Sigmoid colon (tissue), 7 donors: ENCODE data around the gene CEP128. TPM values are rescaled to one million over a fixed set of nuclear protein-coding genes. Genes with fewer than 3 reads are reported as not detected.

ENCODE experiments used
- DNase-seq: peaks from one replicate; pipeline ENCODE4 v3.0.0-alpha.2; 2019
- H3K27ac ChIP-seq, 4 donors: fragments of 200-600 bp; sonication (generic); one replicate each; pipeline ENCODE4 v1.5.1; 2016 to 2019; ENCODE audit warnings: mild to moderate bottlenecking in 1 of 4
- H3K27me3 ChIP-seq, 3 donors: fragments of 200-600 bp; sonication (generic); one replicate each; pipeline ENCODE4 v1.5.1; 2019; ENCODE audit warnings: mild to moderate bottlenecking in 1 of 3
- H3K36me3 ChIP-seq, 4 donors: fragments of 200-600 bp; sonication (generic); one replicate each; pipeline ENCODE4 v1.5.1; 2016 to 2019
- H3K4me1 ChIP-seq, 4 donors: fragments of 200-600 bp; sonication (generic); one replicate each; pipeline ENCODE4 v1.5.1; 2017 to 2019
- H3K4me3 ChIP-seq, 4 donors: fragments of 200-600 bp; sonication (generic); one replicate each; pipeline ENCODE4 v1.5.1; 2017 to 2019; ENCODE audit warnings: mild to moderate bottlenecking in 2 of 4, moderate library complexity in 1 of 4
- H3K9me3 ChIP-seq, 4 donors: fragments of 200-600 bp in 3 of 4; sonication (generic) in 3 of 4; one replicate each; pipeline versions ENCODE4 v1.5.1 to v1.6.1; 2013 to 2019
- EP300 ChIP-seq, 4 donors: sonication (generic); formaldehyde crosslinking; IDR thresholded peaks; one replicate each; pipeline ENCODE4 v1.6.1; 2017; ENCODE audit warnings: antibody characterized with exemption in 4 of 4
- POLR2A ChIP-seq, 2 donors: fragments of 450-650 bp; IDR thresholded peaks; one replicate each; pipeline ENCODE4 v1.6.1; 2016; ENCODE audit warnings: antibody characterized with exemption in 2 of 2, mild to moderate bottlenecking in 2 of 2, moderate library complexity in 2 of 2
- POLR2AphosphoS5 ChIP-seq, 4 donors: sonication (generic); formaldehyde crosslinking; IDR thresholded peaks; one replicate each; pipeline ENCODE4 v1.6.1; 2017; ENCODE audit warnings: antibody characterized with exemption in 4 of 4
- WGBS, 2 donors: extraction: QIAGEN DNeasy Blood & Tissue Kit; methylation state at CpG; one replicate each; pipeline ENCODE4 v1.1.7; 2013; 5-methylcytosine and 5-hydroxymethylcytosine counted together
- intact Hi-C: fragments of 100-400 bp; cut with DNase I; formaldehyde crosslinking; loops from one replicate; pipeline ENCODE4 v1.15.1; 2023
- polyA plus RNA-seq, 3 donors: library from polyadenylated mRNA; stranded (reverse); fragments of 200-250 nt; gene quantifications; one replicate each; pipeline ENCODE4 v1.2.3, GENCODE V29; 2013
- total RNA-seq, 4 donors: library from RNA; depleted of rRNA; stranded (reverse); fragments of >200 nt; gene quantifications; one replicate each; pipeline ENCODE4 v1.1.0, GENCODE V29; 2016
- TF ChIP-seq, protein P1 (sequence below), 4 experiments: fragments of 450-650 bp in 3 of 4; fragments of 200-600 bp in 1 of 4; IDR thresholded peaks; one replicate each; pipeline ENCODE4 v1.5.1; 2016 to 2019; ENCODE audit warnings: antibody characterized with exemption in 4 of 4, mild to moderate bottlenecking in 3 of 4, moderate library complexity in 2 of 4
- donor health status: healthy with polysubstance abuse.
- donor health status: Bipolar disorder and iron deficiency.
- donor health status: healthy.

Gene CEP128
- total and polyA plus RNA-seq, 7 donors: 0.60 to 16.6 (median 8.3) TPM

DNA sequence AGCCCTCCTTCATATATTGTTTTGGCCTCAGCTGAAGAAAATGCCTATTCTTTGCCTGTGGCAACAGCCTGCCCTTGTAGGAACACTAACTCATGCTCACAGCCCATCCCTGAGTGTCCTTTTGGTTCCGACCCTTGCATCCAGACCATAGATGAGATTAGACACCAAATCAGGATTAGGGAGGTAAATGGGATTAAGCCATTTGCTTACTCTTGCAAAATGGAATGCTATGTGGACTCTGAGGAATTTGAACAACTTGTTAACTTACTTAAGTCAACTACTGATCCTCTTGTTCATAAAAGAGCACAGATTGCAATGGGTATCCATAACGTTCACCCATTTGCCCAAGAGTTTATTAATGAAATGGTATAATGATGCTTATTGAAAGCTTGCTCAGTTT lies 41.2 kb upstream of the CEP128 start:
- WGBS, 2 donors: 87 to 93% methylated on average over 2 of the region's 2 CpGs
- Histone ChIP-seq H3K4me1 (peaks cover 0 to 8% (median 2%) of the 10 kb centered on the region in 4 donors), H3K27ac (no peak overlapping the region), H3K9me3 (no peaks in the 10 kb centered on the region), H3K27me3 (no peaks in the 10 kb centered on the region), H3K4me3 (no peak overlapping the region), H3K36me3 (no peaks in the 10 kb centered on the region)
- intact Hi-C loops: no loop called here
- TF ChIP-seq, protein P1, sequence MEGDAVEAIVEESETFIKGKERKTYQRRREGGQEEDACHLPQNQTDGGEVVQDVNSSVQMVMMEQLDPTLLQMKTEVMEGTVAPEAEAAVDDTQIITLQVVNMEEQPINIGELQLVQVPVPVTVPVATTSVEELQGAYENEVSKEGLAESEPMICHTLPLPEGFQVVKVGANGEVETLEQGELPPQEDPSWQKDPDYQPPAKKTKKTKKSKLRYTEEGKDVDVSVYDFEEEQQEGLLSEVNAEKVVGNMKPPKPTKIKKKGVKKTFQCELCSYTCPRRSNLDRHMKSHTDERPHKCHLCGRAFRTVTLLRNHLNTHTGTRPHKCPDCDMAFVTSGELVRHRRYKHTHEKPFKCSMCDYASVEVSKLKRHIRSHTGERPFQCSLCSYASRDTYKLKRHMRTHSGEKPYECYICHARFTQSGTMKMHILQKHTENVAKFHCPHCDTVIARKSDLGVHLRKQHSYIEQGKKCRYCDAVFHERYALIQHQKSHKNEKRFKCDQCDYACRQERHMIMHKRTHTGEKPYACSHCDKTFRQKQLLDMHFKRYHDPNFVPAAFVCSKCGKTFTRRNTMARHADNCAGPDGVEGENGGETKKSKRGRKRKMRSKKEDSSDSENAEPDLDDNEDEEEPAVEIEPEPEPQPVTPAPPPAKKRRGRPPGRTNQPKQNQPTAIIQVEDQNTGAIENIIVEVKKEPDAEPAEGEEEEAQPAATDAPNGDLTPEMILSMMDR (IDR thresholded peaks at IDR 0.05): no peak
- TF ChIP-seq POLR2A (IDR thresholded peaks at IDR 0.05) (no peak), POLR2AphosphoS5 (IDR thresholded peaks at IDR 0.05) (no peak), EP300 (IDR thresholded peaks at IDR 0.05) (no peak)
- DNase-seq: no peak

DNA sequence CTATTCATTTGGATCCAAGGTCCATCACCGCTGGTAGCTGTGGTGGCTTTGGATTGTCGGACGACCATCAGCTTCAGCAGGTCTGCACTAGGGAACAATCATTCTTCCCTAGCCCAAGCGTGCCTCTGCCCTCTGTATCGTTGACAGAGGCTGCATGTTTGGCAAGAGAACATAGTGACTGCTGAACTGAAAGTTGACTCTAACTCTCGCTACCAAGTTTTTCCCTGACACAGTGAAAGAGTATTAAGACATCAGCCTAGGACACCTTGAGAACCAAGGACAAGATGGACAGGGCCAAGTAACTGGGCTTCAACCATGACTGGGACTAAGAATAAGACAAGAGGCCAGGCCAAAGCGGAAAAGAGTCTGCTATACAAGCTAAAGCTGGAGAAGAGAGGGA lies 40.1 kb upstream of the CEP128 start:
- Histone ChIP-seq H3K9me3 (no peaks in the 10 kb centered on the region), H3K4me1 (peaks cover 0 to 8% (median 2%) of the 10 kb centered on the region in 4 donors), H3K4me3 (no peak overlapping the region), H3K27me3 (no peaks in the 10 kb centered on the region), H3K27ac (no peak overlapping the region), H3K36me3 (no peaks in the 10 kb centered on the region)
- WGBS, 2 donors: 64 to 92% methylated on average over 7 of the region's 7 CpGs
- TF ChIP-seq, protein P1 (IDR thresholded peaks at IDR 0.05): no peak
- TF ChIP-seq POLR2A (IDR thresholded peaks at IDR 0.05) (no peak), POLR2AphosphoS5 (IDR thresholded peaks at IDR 0.05) (no peak), EP300 (IDR thresholded peaks at IDR 0.05) (no peak)
- DNase-seq: no peak
- intact Hi-C loops: no loop called here

DNA sequence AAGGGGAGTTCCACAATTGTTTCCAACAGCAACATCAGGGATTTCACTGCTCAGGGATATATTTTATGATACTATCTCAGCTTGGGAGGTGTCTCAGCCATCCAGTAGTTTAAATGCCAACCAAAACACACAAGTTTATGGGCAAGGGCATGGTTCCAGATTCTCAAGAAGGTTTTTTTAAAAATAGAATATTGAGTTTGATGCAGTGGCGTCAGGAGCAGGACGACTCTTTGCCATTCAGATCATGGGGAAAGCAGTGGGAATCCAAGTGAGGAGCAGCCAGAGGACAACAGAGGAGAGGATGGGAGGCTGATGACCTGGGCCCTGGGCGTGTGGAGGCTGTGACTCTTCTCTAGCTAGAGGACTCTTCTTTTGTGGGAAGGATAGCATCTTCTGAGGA lies 39.6 kb upstream of the CEP128 start:
- H3K27me3 ChIP-seq: no peaks in the 10 kb centered on the region
- H3K27ac ChIP-seq: no peak overlapping the region
- H3K4me1 ChIP-seq: peaks cover 0 to 8% (median 2%) of the 10 kb centered on the region in 4 donors
- intact Hi-C loops: no loop called here
- H3K9me3 ChIP-seq: no peaks in the 10 kb centered on the region
- TF ChIP-seq POLR2AphosphoS5 (IDR thresholded peaks at IDR 0.05) (no peak), EP300 (IDR thresholded peaks at IDR 0.05) (no peak), POLR2A (IDR thresholded peaks at IDR 0.05) (no peak)
- TF ChIP-seq, protein P1 (IDR thresholded peaks at IDR 0.05): no peak
- no peak overlapping the region for H3K4me3 ChIP-seq
- H3K36me3 ChIP-seq: no peaks in the 10 kb centered on the region
- WGBS, 2 donors: 18 to 62% methylated on average over 3 of the region's 3 CpGs
- no peak for DNase-seq

DNA sequence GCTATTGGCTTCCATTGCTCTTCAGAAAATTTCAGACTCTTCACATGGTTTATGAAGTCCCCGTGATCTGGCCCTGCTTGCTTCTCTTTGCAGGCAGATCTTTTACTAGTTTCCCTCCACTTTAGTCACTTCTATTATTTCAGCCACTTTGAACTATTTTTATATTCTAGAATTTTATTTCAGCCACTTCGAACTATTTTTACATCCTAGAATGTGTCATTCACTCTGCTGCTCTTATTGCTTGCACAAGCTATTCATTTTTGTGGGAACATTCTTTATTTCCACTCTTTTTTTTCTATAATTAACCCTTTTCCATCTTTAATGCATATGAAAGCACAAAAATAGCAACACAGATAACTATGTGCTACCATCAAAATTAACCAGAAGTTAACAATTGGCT lies 38.4 kb upstream of the CEP128 start:
- Histone ChIP-seq H3K27me3 (no peaks in the 10 kb centered on the region), H3K9me3 (no peaks in the 10 kb centered on the region), H3K4me3 (no peak overlapping the region), H3K27ac (no peak overlapping the region), H3K36me3 (no peaks in the 10 kb centered on the region), H3K4me1 (peaks cover 0 to 11% (median 8%) of the 10 kb centered on the region in 4 donors)
- WGBS, 2 donors: 85 to 88% methylated on average over 2 of the region's 2 CpGs
- intact Hi-C loops: no loop called here
- no peak for TF ChIP-seq EP300 (IDR thresholded peaks at IDR 0.05)
- TF ChIP-seq POLR2A (IDR thresholded peaks at IDR 0.05): no peak
- no peak for TF ChIP-seq POLR2AphosphoS5 (IDR thresholded peaks at IDR 0.05)
- TF ChIP-seq, protein P1 (IDR thresholded peaks at IDR 0.05): no peak
- DNase-seq: no peak

DNA sequence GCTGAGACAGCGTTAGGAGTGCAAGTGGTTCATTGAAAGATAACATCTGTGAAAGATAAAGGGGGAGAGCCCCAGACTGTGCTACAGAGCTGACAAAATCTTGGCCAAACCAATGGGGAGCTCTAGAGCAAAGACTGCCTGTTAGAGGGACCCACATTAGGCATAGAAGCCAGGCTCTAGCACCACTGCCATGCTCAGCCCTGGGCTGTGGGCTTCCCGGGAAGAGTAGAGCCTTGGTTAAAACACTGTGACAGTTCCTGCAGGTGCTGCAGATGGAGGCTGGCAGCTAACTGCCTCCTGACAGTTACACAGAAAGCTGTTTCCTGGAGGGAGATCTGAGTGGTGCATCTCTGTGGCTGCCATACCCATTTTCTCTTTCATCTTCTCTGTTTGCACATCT lies 36.9 kb upstream of the CEP128 start:
- intact Hi-C loops: no loop called here
- Histone ChIP-seq H3K27ac (no peak overlapping the region), H3K27me3 (no peaks in the 10 kb centered on the region), H3K9me3 (no peaks in the 10 kb centered on the region), H3K4me1 (peaks cover 0 to 26% (median 23%) of the 10 kb centered on the region in 4 donors), H3K4me3 (no peak overlapping the region), H3K36me3 (no peaks in the 10 kb centered on the region)
- no peak for TF ChIP-seq POLR2AphosphoS5 (IDR thresholded peaks at IDR 0.05)
- TF ChIP-seq, protein P1 (IDR thresholded peaks at IDR 0.05): no peak
- TF ChIP-seq POLR2A (IDR thresholded peaks at IDR 0.05): no peak
- TF ChIP-seq EP300 (IDR thresholded peaks at IDR 0.05): no peak
- WGBS, 2 donors: 33 to 55% methylated on average over 2 of the region's 2 CpGs
- no peak for DNase-seq
